ENCODE data around the gene AMBRA1.

AMBRA1 gene

GRCh38 chr11:46471943-46472661 is 121.7 kb downstream of the AMBRA1 start:
- DNase-seq = no peak

- DNase-seq = no peak
Measured at GRCh38 chr11:46469926-46470325, 123.9 kb downstream of the AMBRA1 start.

- DNase-seq = no peak
Measured at GRCh38 chr11:46465683-46466082, 128.1 kb downstream of the AMBRA1 start.

- no peak for DNase-seq
Measured at GRCh38 chr11:46463701-46464421, 130.0 kb downstream of the AMBRA1 start.

- DNase-seq = no peak
Measured at GRCh38 chr11:46461461-46461927, 132.3 kb downstream of the AMBRA1 start.

- no peak for DNase-seq
Measured at GRCh38 chr11:46458491-46458890, 135.3 kb downstream of the AMBRA1 start.

- DNase-seq = no peak
Measured at GRCh38 chr11:46457659-46458424, 136.0 kb downstream of the AMBRA1 start.

- no peak for DNase-seq
Measured at GRCh38 chr11:46457021-46457420, 136.8 kb downstream of the AMBRA1 start.

- DNase-seq = no peak
Measured at GRCh38 chr11:46456269-46457001, 137.4 kb downstream of the AMBRA1 start.

GRCh38 chr11:46455834-46456233 is 138.0 kb downstream of the AMBRA1 start:
- no peak for DNase-seq

GRCh38 chr11:46452918-46453517 is 140.8 kb downstream of the AMBRA1 start:
- DNase-seq = no peak

GRCh38 chr11:46451759-46452158 is 142.1 kb downstream of the AMBRA1 start:
- DNase-seq = no peak

GRCh38 chr11:46450846-46451477 is 142.9 kb downstream of the AMBRA1 start:
- DNase-seq = no peak

- DNase-seq = no peak
Measured at GRCh38 chr11:46447544-46447943, 146.3 kb downstream of the AMBRA1 start.

- DNase-seq = no peak
Measured at GRCh38 chr11:46445920-46446771, 147.7 kb downstream of the AMBRA1 start.

GRCh38 chr11:46445192-46445919 is 148.5 kb downstream of the AMBRA1 start:
- no peak for DNase-seq

GRCh38 chr11:46444305-46444704 is 149.5 kb downstream of the AMBRA1 start:
- DNase-seq = no peak

GRCh38 chr11:46438211-46438610 is 155.6 kb downstream of the AMBRA1 start:
- DNase-seq = no peak

GRCh38 chr11:46437122-46437689 is 156.6 kb downstream of the AMBRA1 start:
- no peak for DNase-seq

GRCh38 chr11:46436113-46436512 is 157.7 kb downstream of the AMBRA1 start:
- DNase-seq = no peak
